HEK293 (cell line): ENCODE data around the gene PPP6R1.

ENCODE experiments used
- CTCF ChIA-PET: fragments of 350-600 bp; formaldehyde crosslinking; extraction: SDS; loops from one replicate; lab custom pipeline; 2021; ENCODE audit warnings: antibody characterized with exemption; lab: Yijun Ruan, JAX
- POLR2A ChIA-PET: fragments of 300-600 bp; formaldehyde crosslinking; extraction: SDS; loops from one replicate; lab custom pipeline; 2020; ENCODE audit warnings: antibody characterized with exemption, inconsistent platforms; lab: Yijun Ruan, JAX
- H3K27ac ChIP-seq: fragments of 200-500 bp; sonication (Bioruptor generic); 2 replicates; pipeline ENCODE4 v1.5.1; 2014; ENCODE audit warnings: low read depth, low read length, control low read depth, inconsistent platforms; ENCODE audit errors: extremely low read depth
- H3K36me3 ChIP-seq, 2 experiments: fragments of 200-500 bp in 1 of 2; sonication (Bioruptor generic) in 1 of 2; 1 replicate in 1 of 2; 2 replicates in 1 of 2; pipeline ENCODE4 v1.5.1; 2014 to 2017; ENCODE audit warnings: inconsistent platforms in 2 of 2, low read length in 2 of 2; ENCODE audit not compliant: control insufficient read depth in 2 of 2, insufficient read depth in 1 of 2
- H3K4me1 ChIP-seq: fragments of 200-500 bp; sonication (Bioruptor generic); 2 replicates; pipeline ENCODE4 v1.5.1; 2014; ENCODE audit warnings: mild to moderate bottlenecking, low read length, inconsistent platforms; ENCODE audit not compliant: control insufficient read depth, insufficient read depth
- H3K4me3 ChIP-seq: 2 replicates; pipeline ENCODE4 v1.5.1; 2011; ENCODE audit warnings: low read depth, mild to moderate bottlenecking, control low read depth, low read length, moderate library complexity
- H3K9me3 ChIP-seq: fragments of 200-500 bp; sonication (Bioruptor generic); 2 replicates; pipeline ENCODE4 v1.5.1; 2014; ENCODE audit warnings: low read depth, low read length, inconsistent platforms; ENCODE audit not compliant: control insufficient read depth, insufficient read depth
- BCL11B ChIP-seq: fragments of 450-650 bp; formaldehyde crosslinking; IDR thresholded peaks from 2 replicates; pipeline ENCODE4 v1.5.1; 2016; ENCODE audit warnings: low read depth, missing biosample characterization, missing genetic modification characterization
- GLIS1 ChIP-seq: fragments of 450-650 bp; formaldehyde crosslinking; IDR thresholded peaks from 2 replicates; pipeline ENCODE4 v1.5.1; 2016; ENCODE audit warnings: missing biosample characterization, missing genetic modification characterization
- GLIS2 ChIP-seq: fragments of 450-650 bp; formaldehyde crosslinking; IDR thresholded peaks from 2 replicates; pipeline ENCODE4 v1.5.1; 2016; ENCODE audit warnings: missing biosample characterization, missing genetic modification characterization
- HOXD13 ChIP-seq: sonication (generic); formaldehyde crosslinking; IDR thresholded peaks from 2 replicates; pipeline ENCODE4 v1.8.0; 2022; ENCODE audit warnings: missing genetic modification reagents, borderline replicate concordance
- KLF1 ChIP-seq: fragments of 450-650 bp; formaldehyde crosslinking; IDR thresholded peaks from 2 replicates; pipeline ENCODE4 v1.5.1; 2016; ENCODE audit warnings: missing biosample characterization, missing genetic modification characterization
- KLF17 ChIP-seq: fragments of 450-650 bp; formaldehyde crosslinking; IDR thresholded peaks from 2 replicates; pipeline ENCODE4 v1.5.1; 2016; ENCODE audit warnings: missing biosample characterization, missing genetic modification characterization
- SP2 ChIP-seq: fragments of 450-650 bp; formaldehyde crosslinking; IDR thresholded peaks from 2 replicates; pipeline ENCODE4 v1.5.1; 2016; ENCODE audit warnings: missing biosample characterization, missing genetic modification characterization
- ZNF121 ChIP-seq: fragments of 450-650 bp; formaldehyde crosslinking; IDR thresholded peaks from 2 replicates; pipeline ENCODE4 v1.5.1; 2016; ENCODE audit warnings: missing biosample characterization, missing genetic modification characterization
- ZNF157 ChIP-seq: fragments of 450-650 bp; formaldehyde crosslinking; IDR thresholded peaks from 2 replicates; pipeline ENCODE4 v1.5.1; 2016; ENCODE audit warnings: missing biosample characterization, missing genetic modification characterization
- ZNF426 ChIP-seq: fragments of 450-650 bp; formaldehyde crosslinking; IDR thresholded peaks from 2 replicates; pipeline ENCODE4 v1.5.1; 2017; ENCODE audit warnings: missing biosample characterization, missing genetic modification characterization, mild to moderate bottlenecking, inconsistent platforms, moderate library complexity
- ZNF76 ChIP-seq: fragments of 450-650 bp; formaldehyde crosslinking; IDR thresholded peaks from 2 replicates; pipeline ENCODE4; 2016; ENCODE audit warnings: low read depth, missing biosample characterization, missing genetic modification characterization, borderline replicate concordance
- ZNF843 ChIP-seq: fragments of 450-650 bp; formaldehyde crosslinking; IDR thresholded peaks from 2 replicates; pipeline ENCODE4 v1.5.1; 2016; ENCODE audit warnings: missing biosample characterization, missing genetic modification characterization
- TF ChIP-seq, protein P1 (sequence below): sonication (generic); formaldehyde crosslinking; IDR thresholded peaks from 2 replicates; pipeline ENCODE4 v1.8.1; 2022; ENCODE audit warnings: mild to moderate bottlenecking, moderate library complexity, missing genetic modification reagents
- TF ChIP-seq, protein P2 (sequence below): fragments of 450-650 bp; formaldehyde crosslinking; IDR thresholded peaks from 2 replicates; pipeline ENCODE4 v1.5.1; 2016; ENCODE audit warnings: missing biosample characterization, missing genetic modification characterization, borderline replicate concordance

The PPP6R1 gene

GRCh38 chr19:55279340-55279739, 20.5 kb upstream of the PPP6R1 start:
- Histone ChIP-seq H3K4me1 (peaks cover 12% of the 10 kb centered on the region), H3K9me3 (no peaks in the 10 kb centered on the region), H3K4me3 (peak overlapping the region; percentile 97), H3K27ac (peak overlapping the region; percentile 54; the same call in 1 of the 2 replicates), H3K36me3 (peaks cover 4 to 29% of the 10 kb centered on the region in 2 experiments; a peak in 2 of 3 replicates)
- POLR2A ChIA-PET = interaction anchor here (0.8 to 2.9 kb wide), 11 partner anchors 10 to 398 kb away, joined by 3 to 79 read pairs (median 6); partner anchors contain the start of genes ISOC2, KMT5C, PPP6R1 and UBE2S
- TF ChIP-seq BCL11B (tag by site-specific recombination) (no peak), GLIS1 (tag by site-specific recombination) (peak; percentile 87), ZNF843 (tag by site-specific recombination) (no peak), KLF1 (no peak), GLIS2 (tag by site-specific recombination) (peak; percentile 60), ZNF426 (tag by site-specific recombination) (no peak), SP2 (no peak), KLF17 (no peak), ZNF76 (no peak)
- TF ChIP-seq, protein P1, sequence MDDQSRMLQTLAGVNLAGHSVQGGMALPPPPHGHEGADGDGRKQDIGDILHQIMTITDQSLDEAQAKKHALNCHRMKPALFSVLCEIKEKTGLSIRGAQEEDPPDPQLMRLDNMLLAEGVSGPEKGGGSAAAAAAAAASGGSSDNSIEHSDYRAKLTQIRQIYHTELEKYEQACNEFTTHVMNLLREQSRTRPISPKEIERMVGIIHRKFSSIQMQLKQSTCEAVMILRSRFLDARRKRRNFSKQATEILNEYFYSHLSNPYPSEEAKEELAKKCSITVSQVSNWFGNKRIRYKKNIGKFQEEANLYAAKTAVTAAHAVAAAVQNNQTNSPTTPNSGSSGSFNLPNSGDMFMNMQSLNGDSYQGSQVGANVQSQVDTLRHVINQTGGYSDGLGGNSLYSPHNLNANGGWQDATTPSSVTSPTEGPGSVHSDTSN (CRISPR knock-in tag) = peak; percentile 45; the same call in 1 of the 2 replicates
- CTCF ChIA-PET = interaction anchor here (0.5 to 1.2 kb wide), 4 partner anchors 15 to 354 kb away, joined by 3 to 5 read pairs (median 4); no protein-coding TSS in a partner anchor

DNA sequence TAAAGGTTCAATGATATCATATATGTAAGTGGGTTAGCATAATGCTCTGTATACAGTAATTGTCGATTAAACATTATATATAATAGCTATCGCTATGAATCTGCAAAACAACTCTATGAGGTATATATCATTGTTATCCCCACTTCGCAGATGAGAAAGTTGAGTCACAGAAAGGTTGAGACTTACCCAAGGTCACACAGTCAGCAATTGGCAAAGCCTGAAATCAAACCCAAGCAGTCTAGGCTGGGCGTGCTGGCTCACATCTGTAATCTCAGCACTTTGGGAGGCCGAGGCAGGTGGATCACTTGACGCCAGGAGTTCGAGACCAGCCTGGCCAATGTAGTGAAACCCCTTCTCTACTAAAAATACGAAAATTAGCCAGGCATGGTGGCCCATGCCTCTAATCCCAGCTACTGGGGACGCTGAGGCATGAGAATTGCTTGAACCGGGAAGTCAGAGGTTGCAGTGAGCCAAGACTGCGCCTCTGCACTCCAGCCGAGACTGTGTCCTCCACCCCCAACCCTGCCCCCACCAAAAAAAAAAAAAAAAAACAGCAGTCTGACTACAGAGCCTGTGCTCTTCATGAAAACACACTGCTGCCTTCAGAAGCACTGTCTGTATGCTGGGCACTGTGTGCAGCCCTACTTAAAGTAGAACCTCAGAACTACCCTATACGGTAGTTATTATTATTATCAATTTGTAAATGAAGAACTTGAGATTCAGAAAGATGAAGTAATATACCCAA, 19.7 kb upstream of the PPP6R1 start:
- Histone ChIP-seq H3K4me1 (peaks cover 12% of the 10 kb centered on the region), H3K27ac (no peak overlapping the region)
- TF ChIP-seq, protein P2, sequence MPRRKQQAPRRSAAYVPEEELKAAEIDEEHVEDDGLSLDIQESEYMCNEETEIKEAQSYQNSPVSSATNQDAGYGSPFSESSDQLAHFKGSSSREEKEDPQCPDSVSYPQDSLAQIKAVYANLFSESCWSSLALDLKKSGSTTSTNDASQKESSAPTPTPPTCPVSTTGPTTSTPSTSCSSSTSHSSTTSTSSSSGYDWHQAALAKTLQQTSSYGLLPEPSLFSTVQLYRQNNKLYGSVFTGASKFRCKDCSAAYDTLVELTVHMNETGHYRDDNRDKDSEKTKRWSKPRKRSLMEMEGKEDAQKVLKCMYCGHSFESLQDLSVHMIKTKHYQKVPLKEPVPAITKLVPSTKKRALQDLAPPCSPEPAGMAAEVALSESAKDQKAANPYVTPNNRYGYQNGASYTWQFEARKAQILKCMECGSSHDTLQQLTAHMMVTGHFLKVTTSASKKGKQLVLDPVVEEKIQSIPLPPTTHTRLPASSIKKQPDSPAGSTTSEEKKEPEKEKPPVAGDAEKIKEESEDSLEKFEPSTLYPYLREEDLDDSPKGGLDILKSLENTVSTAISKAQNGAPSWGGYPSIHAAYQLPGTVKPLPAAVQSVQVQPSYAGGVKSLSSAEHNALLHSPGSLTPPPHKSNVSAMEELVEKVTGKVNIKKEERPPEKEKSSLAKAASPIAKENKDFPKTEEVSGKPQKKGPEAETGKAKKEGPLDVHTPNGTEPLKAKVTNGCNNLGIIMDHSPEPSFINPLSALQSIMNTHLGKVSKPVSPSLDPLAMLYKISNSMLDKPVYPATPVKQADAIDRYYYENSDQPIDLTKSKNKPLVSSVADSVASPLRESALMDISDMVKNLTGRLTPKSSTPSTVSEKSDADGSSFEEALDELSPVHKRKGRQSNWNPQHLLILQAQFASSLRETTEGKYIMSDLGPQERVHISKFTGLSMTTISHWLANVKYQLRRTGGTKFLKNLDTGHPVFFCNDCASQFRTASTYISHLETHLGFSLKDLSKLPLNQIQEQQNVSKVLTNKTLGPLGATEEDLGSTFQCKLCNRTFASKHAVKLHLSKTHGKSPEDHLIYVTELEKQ (tag by site-specific recombination) = no peak
- TF ChIP-seq ZNF157 (tag by site-specific recombination) (no peak), ZNF121 (tag by site-specific recombination) (0 out of 2 replicates have a peak, but pooled peaks have one; percentile 34), ZNF426 (tag by site-specific recombination) (no peak), HOXD13 (CRISPR knock-in tag) (no peak)
- TF ChIP-seq, all 188 proteins: peak for 1
- ChIA-PET POLR2A (interaction anchor here (0.9 to 3.2 kb wide), 5 partner anchors 16 to 129 kb away, joined by 3 to 79 read pairs (median 15); partner anchors contain the start of genes KMT5C, PPP6R1 and UBE2S), CTCF (interaction anchor here (0.6 to 1.5 kb wide), 4 partner anchors 9 to 209 kb away, joined by 3 to 5 read pairs (median 4); no protein-coding TSS in a partner anchor)
- Histone ChIP-seq H3K36me3 (peaks cover 4 to 36% of the 10 kb centered on the region in 2 experiments; a peak in 2 of 3 replicates), H3K4me3 (no peak overlapping the region; the same call in 1 of the 2 replicates), H3K9me3 (no peaks in the 10 kb centered on the region)
